OCI-LY3 (cell line): ENCODE results near the gene HDHD3.

ENCODE experiments used
- EZH2phosphoT487 ChIP-seq: fragments of 200-600 bp; shearing (Covaris generic); IDR thresholded peaks from 2 replicates; pipeline ENCODE4 v1.6.1; 2018; ENCODE audit warnings: antibody characterized with exemption, mixed run types, low read depth
- TF ChIP-seq, protein P1 (sequence below): fragments of 200-600, 300-600 bp; sonication (generic); IDR thresholded peaks from 2 replicates; pipeline ENCODE4 v1.5.1; 2014; ENCODE audit warnings: antibody characterized with exemption, low read length, low read depth

DNA sequence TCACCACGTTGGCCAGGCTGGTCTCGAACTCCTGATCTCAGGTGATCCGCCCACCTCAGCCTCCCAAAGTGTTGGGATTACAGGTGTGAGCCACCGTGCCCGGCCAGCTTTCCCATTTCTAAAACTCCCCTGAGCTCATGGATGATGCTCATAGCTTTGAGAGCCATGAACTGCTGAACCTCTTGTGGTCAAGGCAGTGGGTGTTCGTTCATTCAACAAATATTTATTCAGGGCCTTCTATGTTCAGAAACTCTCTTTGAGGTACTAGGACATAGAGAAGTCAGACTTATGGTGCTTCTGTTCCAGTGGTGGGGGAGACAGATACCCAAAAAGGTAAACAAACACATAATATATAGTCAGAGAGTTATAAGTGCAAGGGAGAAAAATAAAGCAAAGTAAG lies 24.8 kb downstream of the HDHD3 start:
- TF ChIP-seq, protein P1, sequence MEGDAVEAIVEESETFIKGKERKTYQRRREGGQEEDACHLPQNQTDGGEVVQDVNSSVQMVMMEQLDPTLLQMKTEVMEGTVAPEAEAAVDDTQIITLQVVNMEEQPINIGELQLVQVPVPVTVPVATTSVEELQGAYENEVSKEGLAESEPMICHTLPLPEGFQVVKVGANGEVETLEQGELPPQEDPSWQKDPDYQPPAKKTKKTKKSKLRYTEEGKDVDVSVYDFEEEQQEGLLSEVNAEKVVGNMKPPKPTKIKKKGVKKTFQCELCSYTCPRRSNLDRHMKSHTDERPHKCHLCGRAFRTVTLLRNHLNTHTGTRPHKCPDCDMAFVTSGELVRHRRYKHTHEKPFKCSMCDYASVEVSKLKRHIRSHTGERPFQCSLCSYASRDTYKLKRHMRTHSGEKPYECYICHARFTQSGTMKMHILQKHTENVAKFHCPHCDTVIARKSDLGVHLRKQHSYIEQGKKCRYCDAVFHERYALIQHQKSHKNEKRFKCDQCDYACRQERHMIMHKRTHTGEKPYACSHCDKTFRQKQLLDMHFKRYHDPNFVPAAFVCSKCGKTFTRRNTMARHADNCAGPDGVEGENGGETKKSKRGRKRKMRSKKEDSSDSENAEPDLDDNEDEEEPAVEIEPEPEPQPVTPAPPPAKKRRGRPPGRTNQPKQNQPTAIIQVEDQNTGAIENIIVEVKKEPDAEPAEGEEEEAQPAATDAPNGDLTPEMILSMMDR = no peak
- no peak for TF ChIP-seq EZH2phosphoT487
